MV-4-11 (cell line): Measurements from ENCODE around the gene RBCK1.

ENCODE experiments used
- DNase-seq: peaks from one replicate; lab custom pipeline; 2025; lab: John Stamatoyannopoulos, UW

RBCK1 gene

DNA sequence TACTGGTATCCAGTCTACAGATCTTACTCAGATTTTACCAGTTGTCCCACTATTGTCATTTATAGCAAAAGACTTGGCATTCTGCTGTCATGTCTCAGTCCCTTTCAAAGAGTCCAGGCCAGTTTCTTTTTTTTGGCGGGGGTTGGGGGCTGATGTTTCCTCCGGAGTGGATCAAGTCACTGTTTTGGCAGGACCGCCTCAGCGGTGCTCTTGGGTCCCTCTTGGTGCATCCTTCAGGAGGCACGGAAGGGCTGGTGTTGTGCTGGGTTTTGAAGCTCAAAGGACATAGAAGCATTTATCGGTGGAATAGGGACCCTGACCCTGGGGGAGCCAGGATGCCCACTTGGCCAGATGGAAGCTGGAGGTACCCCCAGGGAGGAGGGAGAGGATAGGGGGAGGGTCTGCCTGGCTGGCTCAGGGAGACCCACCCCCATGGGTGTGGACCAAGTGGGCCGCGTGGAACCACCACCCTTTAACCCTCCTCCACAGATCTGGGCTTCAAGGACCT is 10.8 kb downstream of the RBCK1 start:
- DNase-seq: no peak

DNA sequence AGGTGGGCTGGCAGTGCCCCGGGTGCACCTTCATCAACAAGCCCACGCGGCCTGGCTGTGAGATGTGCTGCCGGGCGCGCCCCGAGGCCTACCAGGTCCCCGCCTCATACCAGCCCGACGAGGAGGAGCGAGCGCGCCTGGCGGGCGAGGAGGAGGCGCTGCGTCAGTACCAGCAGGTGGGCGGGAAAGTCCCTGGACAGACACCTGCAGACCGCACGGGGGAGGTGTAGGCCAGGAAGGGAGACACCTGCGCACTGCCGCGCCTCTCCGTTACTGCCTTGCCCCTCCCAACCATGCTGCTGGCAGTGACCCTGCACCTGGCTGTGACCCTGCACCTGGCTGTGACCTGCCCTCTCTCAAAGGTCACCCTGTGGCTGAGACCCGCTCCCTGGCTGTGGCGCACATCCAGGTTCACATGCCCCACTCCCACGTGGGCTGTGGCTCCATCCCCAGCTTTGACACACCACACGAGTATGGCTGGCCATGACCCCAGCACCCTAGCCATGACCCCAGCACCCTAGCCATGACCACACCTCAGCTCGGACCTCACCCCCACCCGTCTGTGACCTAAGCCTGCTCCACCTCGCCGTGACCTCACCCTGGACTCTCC is 11.6 kb downstream of the RBCK1 start:
- DNase-seq: no peak

DNA sequence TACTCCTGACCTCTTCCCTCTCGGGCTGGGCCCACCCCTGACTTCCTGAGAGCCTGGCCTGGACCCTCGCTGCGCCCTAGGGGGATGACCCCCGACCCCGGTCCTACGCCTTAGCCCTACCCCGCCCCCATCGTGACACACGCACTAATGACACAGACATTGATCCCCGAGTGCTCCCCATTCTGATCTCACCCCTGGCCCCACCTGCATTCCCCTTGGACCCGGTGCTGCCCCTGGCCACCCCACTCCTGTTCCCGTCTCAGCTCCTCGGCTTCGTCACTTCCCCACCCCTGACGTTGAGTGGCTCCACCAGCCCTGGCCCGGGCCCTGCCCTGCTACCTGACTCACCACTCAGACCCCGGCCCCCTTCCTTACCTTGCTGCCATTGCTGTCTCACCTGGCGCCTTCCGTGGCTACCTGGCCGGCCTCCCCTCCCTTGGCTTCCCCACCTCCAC is 12.1 kb downstream of the RBCK1 start:
- DNase-seq: no peak

DNA sequence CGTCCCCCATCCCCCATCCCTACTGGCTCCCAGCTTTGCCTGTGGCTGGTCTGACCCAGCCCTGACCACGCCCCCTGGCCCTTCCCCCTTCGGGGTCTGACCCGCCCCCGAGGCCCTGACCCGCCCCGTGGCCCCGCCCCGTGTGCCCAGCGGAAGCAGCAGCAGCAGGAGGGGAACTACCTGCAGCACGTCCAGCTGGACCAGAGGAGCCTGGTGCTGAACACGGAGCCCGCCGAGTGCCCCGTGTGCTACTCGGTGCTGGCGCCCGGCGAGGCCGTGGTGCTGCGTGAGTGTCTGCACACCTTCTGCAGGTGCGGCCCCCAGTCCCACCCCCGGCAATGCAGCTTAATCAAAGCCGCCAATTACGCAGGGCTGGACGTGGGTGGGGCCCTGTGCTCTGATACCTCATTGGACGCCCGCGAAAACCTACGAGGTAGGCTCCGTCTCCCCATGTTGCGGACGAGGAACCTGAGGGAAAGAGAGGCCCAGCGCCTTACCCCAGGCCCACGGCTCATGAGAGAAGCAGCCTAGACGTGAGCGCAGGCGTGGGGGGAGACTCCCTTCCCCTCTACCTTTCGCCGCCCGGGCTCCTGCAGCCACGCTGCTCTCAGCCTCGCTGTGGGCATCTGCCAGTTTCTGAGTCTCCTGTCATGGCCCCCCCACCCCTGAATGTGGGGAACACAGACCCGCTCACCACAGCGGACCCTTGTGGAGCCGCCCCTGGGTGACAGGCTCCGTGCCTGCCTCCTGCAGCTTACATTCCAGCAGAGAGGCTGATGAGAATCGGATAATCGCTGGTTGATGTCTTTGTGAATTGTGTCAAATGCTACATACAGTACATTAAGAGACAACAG is 12.8 kb downstream of the RBCK1 start:
- DNase-seq: no peak

DNA sequence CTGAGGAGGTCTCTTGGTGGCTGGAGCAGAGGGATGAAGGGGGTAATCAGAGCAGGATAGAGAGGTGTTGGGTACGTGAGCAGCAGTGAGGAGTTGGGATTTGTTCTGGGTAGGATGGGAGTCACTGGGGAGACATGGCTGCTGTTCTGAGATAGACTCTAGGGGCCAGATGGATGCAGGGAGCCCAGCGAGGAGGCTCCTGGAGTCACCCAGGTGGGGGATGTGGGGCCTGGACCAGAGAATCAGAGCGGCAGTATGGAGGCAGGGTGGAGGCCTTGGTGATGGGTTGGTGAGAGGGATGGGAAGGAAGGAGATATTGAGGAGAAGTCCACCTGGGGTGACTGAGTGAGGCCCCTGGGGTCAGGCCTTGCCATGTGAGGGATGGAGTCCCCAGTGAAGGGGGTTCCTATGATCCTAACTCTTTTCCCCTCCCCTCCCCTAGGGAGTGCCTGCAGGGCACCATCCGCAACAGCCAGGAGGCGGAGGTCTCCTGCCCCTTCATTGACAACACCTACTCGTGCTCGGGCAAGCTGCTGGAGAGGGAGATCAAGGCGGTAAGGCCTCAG is 13.7 kb downstream of the RBCK1 start:
- DNase-seq: no peak

DNA sequence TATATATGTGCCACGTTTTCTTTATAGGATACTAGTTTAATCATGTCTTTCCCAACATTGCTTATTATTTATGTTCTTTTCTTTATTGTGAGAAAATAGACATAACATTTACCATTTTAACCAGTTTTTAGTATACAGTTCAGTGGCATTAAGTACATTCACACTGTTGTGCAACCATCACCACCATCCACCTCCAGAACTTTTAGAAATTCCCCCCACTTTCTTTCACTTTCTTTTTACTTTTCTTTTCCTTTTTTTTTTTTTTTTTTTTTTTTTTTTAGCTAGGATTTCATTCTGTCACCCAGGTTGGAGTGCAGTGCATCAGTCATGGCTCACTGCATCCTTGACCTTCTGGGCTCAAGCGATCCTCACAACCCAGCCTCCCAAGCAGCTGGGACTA is 18.5 kb downstream of the RBCK1 start:
- DNase-seq: peak; percentile 9

DNA sequence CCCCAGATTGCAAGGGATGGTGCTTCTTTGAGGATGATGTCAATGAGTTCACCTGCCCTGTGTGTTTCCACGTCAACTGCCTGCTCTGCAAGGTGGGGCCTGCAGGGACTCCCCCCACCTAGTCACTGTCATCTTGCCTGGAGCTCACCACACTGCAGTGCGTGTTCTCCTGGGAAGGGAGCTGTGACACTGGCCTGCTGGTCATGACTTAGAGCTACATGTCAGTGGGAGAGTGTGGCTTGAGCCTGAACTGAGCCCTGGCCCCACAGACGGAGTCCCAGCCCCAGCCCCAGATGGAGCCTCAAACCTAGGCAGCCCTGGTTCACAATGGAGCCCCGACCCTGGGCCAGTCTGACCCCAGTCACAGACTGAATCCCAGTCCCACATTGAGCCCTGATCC is 19.3 kb downstream of the RBCK1 start:
- no peak for DNase-seq

DNA sequence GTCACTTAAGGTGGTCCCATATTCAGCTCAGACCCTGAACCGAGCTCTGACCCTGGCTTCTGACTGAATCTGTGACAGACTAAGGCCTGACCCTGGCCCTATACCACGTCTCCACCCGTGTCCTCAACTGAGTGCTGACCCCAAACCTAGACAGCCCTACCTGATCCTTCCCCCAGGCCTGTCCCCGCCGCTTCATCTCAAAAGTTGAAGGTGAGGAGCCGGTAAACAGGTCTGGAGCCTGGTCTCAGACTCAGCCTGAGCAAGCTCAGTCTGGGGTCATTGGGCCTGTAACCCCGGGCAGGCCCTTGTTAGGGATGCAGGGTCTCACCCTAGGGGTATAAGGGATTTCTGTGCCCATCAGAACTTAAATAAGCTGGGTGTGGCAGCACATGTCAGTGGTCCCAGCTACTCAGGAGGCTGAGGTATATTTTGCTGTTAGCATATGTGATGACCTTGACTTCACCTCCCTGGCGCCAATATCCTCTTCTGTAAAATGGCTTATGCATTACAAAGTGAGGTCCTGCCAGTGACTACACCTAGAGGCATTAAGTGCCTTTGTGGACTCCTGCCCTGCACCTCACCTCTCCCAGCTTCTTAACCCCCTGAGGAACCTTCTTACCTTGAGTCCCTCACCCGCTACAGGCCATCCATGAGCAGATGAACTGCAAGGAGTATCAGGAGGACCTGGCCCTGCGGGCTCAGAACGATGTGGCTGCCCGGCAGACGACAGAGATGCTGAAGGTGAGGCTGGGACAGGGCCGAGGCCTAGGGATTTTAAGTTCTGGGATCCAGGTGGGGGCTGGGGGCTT is 20.0 kb downstream of the RBCK1 start:
- DNase-seq: no peak

DNA sequence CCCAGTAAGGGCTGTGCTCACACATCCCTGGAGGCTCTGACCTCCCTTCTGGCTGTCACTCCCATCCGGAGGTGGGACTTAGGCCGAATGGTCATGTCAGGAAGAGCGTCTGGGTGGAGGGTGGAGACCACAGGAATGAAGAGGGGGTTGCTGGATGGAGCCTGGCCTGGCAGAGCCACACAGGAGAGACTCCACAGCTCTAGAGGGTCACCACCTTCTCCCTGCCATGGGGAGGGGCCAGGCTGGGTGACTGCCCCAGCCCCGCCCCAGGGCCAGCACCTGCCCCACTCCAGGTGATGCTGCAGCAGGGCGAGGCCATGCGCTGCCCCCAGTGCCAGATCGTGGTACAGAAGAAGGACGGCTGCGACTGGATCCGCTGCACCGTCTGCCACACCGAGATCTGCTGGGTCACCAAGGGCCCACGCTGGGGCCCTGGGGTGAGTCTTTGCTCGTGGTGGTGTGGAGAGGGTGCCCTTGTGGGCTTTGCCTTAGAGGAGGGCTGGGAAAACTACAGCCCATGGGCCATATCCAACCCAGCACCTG is 20.6 kb downstream of the RBCK1 start:
- no peak for DNase-seq

DNA sequence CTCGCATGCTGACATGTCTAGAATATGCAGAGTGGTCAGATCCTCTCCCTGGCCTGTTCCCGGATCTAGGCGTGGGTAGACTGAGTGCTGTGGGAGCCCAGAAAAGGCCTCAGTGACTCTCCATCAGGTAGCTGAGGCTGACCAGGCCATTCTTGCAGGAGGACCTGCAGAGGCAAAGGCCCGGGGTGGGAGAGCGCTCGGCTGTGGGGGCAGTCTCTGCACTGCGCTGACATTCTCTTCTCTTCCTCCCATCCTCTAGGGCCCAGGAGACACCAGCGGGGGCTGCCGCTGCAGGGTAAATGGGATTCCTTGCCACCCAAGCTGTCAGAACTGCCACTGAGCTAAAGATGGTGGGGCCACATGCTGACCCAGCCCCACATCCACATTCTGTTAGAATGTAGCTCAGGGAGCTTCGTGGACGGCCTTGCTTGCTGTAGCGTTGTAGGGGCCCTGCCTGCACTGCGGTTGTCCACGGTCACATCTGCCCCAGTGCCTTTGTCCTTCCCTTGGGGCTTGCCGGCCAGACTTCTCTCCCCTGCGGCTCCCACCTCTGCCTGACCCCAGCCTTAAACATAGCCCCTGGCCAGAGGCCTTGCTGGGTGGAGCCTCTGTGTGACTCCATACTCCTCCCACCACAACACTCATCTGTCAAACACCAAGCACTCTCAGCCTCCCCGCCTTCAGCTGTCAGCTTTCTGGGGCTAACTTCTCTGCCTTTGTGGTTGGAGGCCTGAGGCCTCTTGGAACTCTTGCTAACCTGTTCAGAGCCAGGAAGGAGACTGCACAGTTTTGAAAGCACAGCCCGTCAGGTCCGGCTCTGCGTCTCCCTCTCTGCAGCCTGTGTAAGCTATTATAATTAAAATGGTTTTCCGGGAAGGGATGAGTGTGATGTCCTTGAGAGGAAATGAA is 22.2 kb downstream of the RBCK1 start:
- no peak for DNase-seq

DNA sequence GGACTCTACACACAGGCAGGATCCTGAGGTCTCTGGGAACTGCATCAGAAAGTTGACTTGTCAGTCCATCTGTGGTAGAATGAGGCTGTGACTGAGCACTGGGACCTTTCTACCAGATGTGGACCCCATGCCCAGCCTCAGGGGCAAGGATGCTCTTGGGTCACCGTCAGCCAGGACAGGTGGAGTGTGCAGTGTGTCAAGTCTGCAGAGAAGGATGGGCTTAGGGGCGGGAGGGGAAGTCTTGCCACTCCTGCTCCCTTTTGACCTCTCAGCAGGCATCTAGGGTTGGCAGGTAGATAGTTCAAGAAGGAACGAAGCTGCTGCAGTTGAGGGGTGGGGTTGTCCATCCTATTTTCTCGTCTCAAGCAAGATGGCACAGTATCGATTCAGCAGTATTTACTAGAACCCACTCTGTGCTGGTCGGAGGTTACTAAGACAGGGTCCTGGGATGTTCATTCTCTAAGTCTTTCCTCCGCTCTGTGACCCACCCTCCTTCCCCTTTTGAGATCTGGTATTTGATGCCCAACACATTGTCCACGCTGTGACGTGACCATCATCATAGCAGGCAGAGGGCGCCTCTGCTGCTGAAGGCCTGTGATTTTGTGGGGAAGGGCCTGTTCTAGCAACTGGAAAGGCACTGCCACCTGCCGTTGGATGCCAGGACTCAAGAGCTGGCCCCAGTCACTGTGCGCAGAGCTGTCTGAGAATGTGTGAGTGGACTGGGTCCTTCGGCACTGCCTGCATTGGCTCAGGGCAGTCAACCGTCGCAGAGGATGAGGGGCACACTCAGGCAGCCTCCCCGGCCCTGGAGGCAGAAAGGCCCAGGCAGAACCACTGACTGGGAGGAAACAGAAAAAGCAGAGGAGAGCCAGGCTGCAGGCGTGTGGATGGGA is 23.2 kb downstream of the RBCK1 start:
- peak; percentile 46 for DNase-seq

DNA sequence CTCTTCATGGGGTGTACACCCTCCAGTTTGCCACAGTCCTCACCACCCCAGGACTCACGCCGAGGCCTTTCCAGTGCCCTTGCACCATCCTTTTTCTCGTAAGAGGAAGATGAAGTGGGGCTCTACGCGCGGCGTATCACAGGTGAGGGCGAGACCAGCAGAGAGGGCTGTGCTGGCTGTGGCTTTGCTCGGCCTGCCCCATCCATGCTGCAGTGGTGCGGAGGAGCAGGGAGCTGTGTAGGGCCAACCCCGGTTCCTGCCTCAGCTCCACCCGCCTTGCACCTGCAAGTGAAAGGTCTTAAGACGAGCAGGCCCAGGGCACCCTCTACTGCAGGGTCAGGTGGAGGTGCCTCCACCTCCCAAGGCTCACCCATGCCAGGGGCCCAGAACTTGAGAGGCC is 24.1 kb downstream of the RBCK1 start:
- no peak for DNase-seq

DNA sequence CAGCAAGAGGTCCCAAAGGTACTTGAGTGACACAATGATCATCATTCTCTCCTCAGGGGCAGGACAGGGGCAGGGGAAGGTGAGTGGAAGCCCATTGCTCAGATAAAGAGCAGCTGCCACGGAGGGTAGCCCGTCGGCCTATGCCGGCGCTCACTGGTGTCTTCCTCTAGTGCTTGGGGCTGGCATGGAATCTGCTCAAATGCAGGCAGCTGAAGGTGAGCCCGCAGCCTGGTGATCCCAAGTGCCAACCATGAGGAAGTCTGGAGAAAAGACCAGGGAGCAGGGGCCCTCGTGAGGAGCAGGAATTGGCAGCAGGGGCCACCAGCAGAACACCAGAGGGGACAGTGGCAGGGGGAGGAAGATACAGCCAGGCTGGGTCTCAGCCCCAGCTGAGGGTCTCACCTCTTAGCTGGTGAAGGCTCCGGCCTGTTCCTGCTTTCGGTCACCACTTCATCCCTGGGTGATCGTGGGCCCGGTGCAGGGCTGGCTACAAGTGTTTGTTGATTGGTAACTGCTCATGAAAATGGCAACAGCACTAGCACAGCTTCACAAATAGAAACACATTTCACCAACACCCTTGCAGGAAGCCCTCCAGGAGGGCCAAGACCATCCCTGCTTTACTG is 24.7 kb downstream of the RBCK1 start:
- DNase-seq: no peak

DNA sequence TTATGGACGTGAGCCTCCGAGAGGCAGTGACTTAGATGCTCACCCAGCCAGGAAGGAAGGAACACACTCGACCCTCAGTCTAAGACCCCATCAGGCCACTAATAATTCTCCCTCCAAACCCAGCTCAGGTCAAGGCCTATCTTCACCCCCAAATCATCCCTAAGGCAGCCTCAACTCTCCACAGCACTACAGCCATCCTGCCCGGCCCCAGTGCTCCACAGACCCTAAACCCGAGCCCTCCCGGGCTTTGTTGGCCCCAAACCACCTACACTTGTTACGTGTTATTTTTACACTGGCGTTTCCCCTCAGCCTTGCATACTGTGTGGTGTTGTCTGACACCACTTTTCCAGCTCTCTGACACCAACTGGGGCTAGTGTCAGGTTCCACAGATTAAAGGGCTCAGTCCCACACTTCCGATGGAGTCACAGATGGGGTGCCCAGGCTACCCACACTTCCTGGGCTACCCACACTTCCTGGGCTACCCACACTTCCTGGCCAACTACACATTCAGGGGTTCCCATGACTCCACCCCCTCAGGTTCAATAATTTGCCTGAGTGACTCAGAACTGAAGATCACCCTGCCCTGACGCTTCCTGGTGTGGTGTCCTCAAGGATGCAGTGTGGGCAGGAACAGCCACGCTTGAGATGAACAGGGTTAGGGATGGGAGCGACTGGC is 25.3 kb downstream of the RBCK1 start:
- peak; percentile 25 for DNase-seq

DNA sequence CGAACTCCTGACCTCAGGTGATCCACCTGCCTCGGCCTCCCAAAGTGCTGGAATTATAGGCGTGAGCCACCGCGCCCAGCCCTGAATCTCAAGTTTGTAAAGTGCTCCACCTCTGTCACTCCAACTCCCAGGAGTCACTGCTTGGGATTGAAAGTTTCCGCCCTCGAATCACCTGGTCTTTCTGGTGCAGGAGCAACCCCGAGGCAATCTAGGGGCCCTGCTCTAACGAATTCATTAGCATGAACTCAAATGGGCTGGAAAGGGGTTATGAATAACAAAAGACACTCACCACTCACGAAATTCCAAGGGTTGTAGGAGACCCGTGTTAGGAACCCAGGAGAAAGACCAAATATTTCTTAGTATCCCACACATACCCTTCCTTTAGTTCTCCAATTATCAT is 26.1 kb downstream of the RBCK1 start:
- DNase-seq: no peak

DNA sequence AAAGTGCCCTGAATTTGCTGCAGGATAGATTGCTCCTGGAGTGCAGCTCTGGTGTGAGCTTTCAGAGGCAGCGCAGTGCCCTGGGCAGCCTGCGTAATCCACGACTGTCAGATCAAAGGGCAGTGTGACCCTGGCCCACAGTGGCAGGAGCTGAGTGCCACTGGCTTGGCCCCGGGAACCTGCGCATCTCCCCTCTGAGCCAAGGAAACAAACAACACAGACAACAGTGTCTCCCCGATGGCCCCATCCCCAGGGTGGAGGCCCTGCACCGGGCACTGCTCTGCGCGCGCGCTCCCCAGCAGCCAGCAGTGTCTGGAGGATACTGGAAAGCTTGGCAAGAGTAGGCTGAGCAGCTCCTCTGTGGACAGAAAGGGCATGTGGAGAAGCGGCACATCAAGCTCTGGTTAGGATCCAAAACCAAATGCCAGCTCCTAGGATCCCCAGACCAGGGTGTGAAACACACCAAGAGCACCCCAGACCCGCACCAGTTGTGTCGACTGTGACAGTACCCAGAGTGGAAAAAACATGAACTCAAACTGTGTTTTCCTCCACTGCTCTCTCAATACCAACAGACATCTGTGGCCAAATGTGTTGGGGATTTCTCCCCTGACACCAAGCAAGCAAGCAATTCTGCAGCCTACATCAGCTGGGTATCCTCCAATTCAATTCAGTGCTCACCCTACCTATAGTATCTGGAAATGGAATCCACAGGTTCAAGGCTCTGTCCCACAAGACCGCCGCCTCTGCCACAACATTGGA is 26.7 kb downstream of the RBCK1 start:
- DNase-seq: no peak

DNA sequence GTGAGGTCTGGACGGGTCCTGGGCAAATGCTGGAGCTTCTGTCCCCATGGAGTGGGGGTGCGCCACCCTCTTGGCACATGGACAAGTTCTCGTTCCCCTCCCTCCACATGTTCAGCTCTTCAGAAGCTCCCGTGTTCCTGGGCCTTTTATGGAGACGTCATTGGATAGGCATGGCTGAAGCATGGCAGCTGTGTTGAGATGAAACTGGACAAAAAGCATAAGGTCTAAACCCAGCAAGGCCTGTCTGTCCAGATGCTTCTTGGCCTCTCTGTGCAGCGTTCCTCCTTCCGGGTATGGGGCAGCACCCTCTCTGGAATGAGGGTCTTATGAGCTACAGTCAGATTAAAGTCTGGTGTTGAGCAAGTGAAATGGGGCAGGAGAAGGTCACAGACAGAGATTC is 27.5 kb downstream of the RBCK1 start:
- DNase-seq: no peak

DNA sequence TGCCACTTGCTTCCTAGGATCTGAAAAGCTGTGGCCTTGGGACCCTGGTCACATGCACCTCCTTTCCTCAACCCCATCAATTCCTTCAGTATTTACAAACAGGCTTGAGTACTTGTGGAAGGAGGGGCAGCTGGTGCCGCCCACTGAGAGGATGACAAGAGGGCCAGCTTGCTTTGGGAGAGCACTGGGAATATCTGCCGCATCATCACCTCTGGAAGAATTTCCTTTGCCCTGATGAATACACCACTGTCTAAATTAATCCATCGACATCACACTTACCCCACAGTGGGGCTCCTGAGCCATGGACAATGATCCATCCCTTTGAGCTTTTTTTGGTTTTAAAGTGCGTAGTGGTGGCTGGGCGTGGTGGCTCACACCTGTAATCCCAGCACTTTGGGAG is 28.4 kb downstream of the RBCK1 start:
- DNase-seq: no peak
